Measurements from ENCODE around the gene FBXO47. TPM values are rescaled to one million over a fixed set of nuclear protein-coding genes. Genes with fewer than 3 reads are reported as not detected.
A peak's percentile ranks its signal among the peaks of the same experiment; 100 is the strongest.

FBXO47 gene
- total RNA-seq, 4 donors from 2014 or later: 0.26 TPM; not detected in 3

GRCh38 chr17:39014044-39014794, 47.0 kb upstream of the FBXO47 start:
- Histone ChIP-seq H3K36me3 (no peaks in the 10 kb centered on the region), H3K27me3 (no peaks in the 10 kb centered on the region), H3K9me3 (no peaks in the 10 kb centered on the region), H3K4me3 (no peak overlapping the region), H3K27ac (replicated peaks in 1 of 4) (peak overlapping the region in 2 of 4 donors; percentile 0 to 28), H3K4me1 (peaks cover 0 to 18% (median 14%) of the 10 kb centered on the region in 4 donors)
- DNase-seq (ENCODE audit: extremely low spot score): no peak
- intact Hi-C loops (cut with DNase I): no loop called here
- TF ChIP-seq POLR2A (IDR thresholded peaks at IDR 0.05; ENCODE audit: low read depth): no peak
- no peak for TF ChIP-seq EP300 (IDR thresholded peaks at IDR 0.05)
- no peak for TF ChIP-seq CTCF (IDR thresholded peaks at IDR 0.05)
- no peak for TF ChIP-seq POLR2AphosphoS5 (IDR thresholded peaks at IDR 0.05)
- 70% methylated on average over 4 of the region's 4 CpGs for WGBS

- TF ChIP-seq POLR2A (IDR thresholded peaks at IDR 0.05; ENCODE audit: low read depth) (no peak), CTCF (IDR thresholded peaks at IDR 0.05) (no peak), EP300 (IDR thresholded peaks at IDR 0.05) (no peak), POLR2AphosphoS5 (IDR thresholded peaks at IDR 0.05) (no peak)
- whole genome bisulfite sequencing: 94% methylated on average over 7 of the region's 7 CpGs
- no peaks in the 10 kb centered on the region for H3K9me3 ChIP-seq
- no peak for DNase-seq (ENCODE audit: extremely low spot score)
- H3K4me1 ChIP-seq: peaks cover 0 to 10% (median 7%) of the 10 kb centered on the region in 4 donors
- intact Hi-C loops (cut with DNase I): no loop called here
- no peaks in the 10 kb centered on the region for H3K36me3 ChIP-seq
- no peak overlapping the region for H3K4me3 ChIP-seq
- no peaks in the 10 kb centered on the region for H3K27me3 ChIP-seq
- H3K27ac ChIP-seq (replicated peaks in 1 of 4): no peak overlapping the region
Observed at GRCh38 chr17:39012725-39013124, 45.5 kb upstream of the FBXO47 start.

GRCh38 chr17:39011907-39012468, 44.8 kb upstream of the FBXO47 start:
- WGBS: 73% methylated on average over 14 of the region's 14 CpGs
- intact Hi-C loops (cut with DNase I): no loop called here
- no peak for TF ChIP-seq CTCF (IDR thresholded peaks at IDR 0.05)
- TF ChIP-seq EP300 (IDR thresholded peaks at IDR 0.05): no peak
- TF ChIP-seq POLR2AphosphoS5 (IDR thresholded peaks at IDR 0.05): no peak
- no peak for TF ChIP-seq POLR2A (IDR thresholded peaks at IDR 0.05; ENCODE audit: low read depth)

GRCh38 chr17:39009581-39010001, 42.4 kb upstream of the FBXO47 start:
- intact Hi-C loops (cut with DNase I): no loop called here
- H3K36me3 ChIP-seq: no peaks in the 10 kb centered on the region
- H3K4me3 ChIP-seq: no peak overlapping the region
- WGBS: 69% methylated on average over 3 of the region's 3 CpGs
- H3K27me3 ChIP-seq: no peaks in the 10 kb centered on the region
- H3K27ac ChIP-seq (replicated peaks in 1 of 4): no peak overlapping the region
- peaks cover 0 to under 1% (median under 1%) of the 10 kb centered on the region in 4 donors for H3K4me1 ChIP-seq
- TF ChIP-seq CTCF (IDR thresholded peaks at IDR 0.05): no peak
- no peak for TF ChIP-seq POLR2AphosphoS5 (IDR thresholded peaks at IDR 0.05)
- TF ChIP-seq EP300 (IDR thresholded peaks at IDR 0.05): no peak
- TF ChIP-seq POLR2A (IDR thresholded peaks at IDR 0.05; ENCODE audit: low read depth): no peak
- no peaks in the 10 kb centered on the region for H3K9me3 ChIP-seq
- no peak for DNase-seq (ENCODE audit: extremely low spot score)

More at GRCh38 chr17:39011907-39012468, 44.8 kb upstream of the FBXO47 start:
- Histone ChIP-seq H3K27me3 (no peaks in the 10 kb centered on the region), H3K9me3 (no peaks in the 10 kb centered on the region), H3K27ac (replicated peaks in 1 of 4) (no peak overlapping the region), H3K4me1 (peaks cover 0 to 10% (median 7%) of the 10 kb centered on the region in 4 donors), H3K4me3 (no peak overlapping the region), H3K36me3 (no peaks in the 10 kb centered on the region)
- no peak for DNase-seq (ENCODE audit: extremely low spot score)

Data from esophagus muscularis mucosa (tissue), 4 donors.